H9 (cell line): ENCODE results near the gene RTL9. TPM values are rescaled to one million over a fixed set of nuclear protein-coding genes. Genes with fewer than 3 reads are reported as not detected.

Source experiments
- DNase-seq: peaks from one replicate; pipeline ENCODE4 v3.0.0-alpha.2; 2017
- H2AFZ ChIP-seq: one replicate; pipeline ENCODE4 v1.6.1; 2013; ENCODE audit warnings: mild to moderate bottlenecking, low read length, control low read depth, moderate library complexity
- H2AK5ac ChIP-seq: 2 replicates; pipeline ENCODE4 v1.6.1; 2013; ENCODE audit warnings: low read length, control low read depth, mixed read lengths; ENCODE audit not compliant: insufficient read length
- H2BK120ac ChIP-seq: one replicate; pipeline ENCODE4 v1.6.1; 2013; ENCODE audit warnings: low read depth, mild to moderate bottlenecking, low read length, control low read depth, inconsistent platforms; ENCODE audit not compliant: poor library complexity, severe bottlenecking
- H2BK12ac ChIP-seq: 2 replicates; pipeline ENCODE4 v1.6.1; 2013; ENCODE audit warnings: low read length, control low read depth, mixed read lengths, low read depth; ENCODE audit not compliant: insufficient read length
- H2BK15ac ChIP-seq: 2 replicates; pipeline ENCODE4 v1.6.1; 2013; ENCODE audit warnings: low read depth, low read length, control low read depth
- H2BK20ac ChIP-seq: one replicate; pipeline ENCODE4 v1.6.1; 2013; ENCODE audit warnings: low read depth, mild to moderate bottlenecking, low read length, control low read depth, inconsistent platforms; ENCODE audit not compliant: poor library complexity, severe bottlenecking
- H2BK5ac ChIP-seq: 2 replicates; pipeline ENCODE4 v1.6.1; 2013; ENCODE audit warnings: low read length, control low read depth, mixed read lengths; ENCODE audit not compliant: insufficient read length
- H3K14ac ChIP-seq: 2 replicates; pipeline ENCODE4 v1.6.1; 2013; ENCODE audit warnings: low read length, control low read depth; ENCODE audit not compliant: insufficient read depth
- H3K18ac ChIP-seq: 2 replicates; pipeline ENCODE4 v1.6.1; 2013; ENCODE audit warnings: low read depth, mild to moderate bottlenecking, mixed read lengths, low read length, control low read depth; ENCODE audit not compliant: insufficient read length
- H3K23ac ChIP-seq: 2 replicates; pipeline ENCODE4 v1.6.1; 2013; ENCODE audit warnings: low read length, control low read depth, mixed read lengths, low read depth; ENCODE audit not compliant: insufficient read length
- H3K23me2 ChIP-seq: 2 replicates; pipeline ENCODE4 v1.6.1; 2013; ENCODE audit warnings: low read depth, mild to moderate bottlenecking, mixed read lengths, low read length, control low read depth; ENCODE audit not compliant: insufficient read length, poor library complexity, severe bottlenecking
- H3K27ac ChIP-seq: 2 replicates; pipeline ENCODE4 v1.5.1; 2013; ENCODE audit warnings: low read length, control low read depth, mixed read lengths, low read depth; ENCODE audit not compliant: insufficient read length
- H3K27me3 ChIP-seq: 2 replicates; pipeline ENCODE4 v1.6.1; 2013; ENCODE audit warnings: low read length, control low read depth, inconsistent platforms; ENCODE audit not compliant: insufficient read depth
- H3K4ac ChIP-seq: 2 replicates; pipeline ENCODE4 v1.6.1; 2013; ENCODE audit warnings: low read depth, mild to moderate bottlenecking, control low read depth, inconsistent platforms, low read length, moderate library complexity
- H3K4me1 ChIP-seq: 2 replicates; pipeline ENCODE4 v1.6.1; 2013; ENCODE audit warnings: low read length, control low read depth, inconsistent platforms; ENCODE audit not compliant: insufficient read depth
- H3K4me2 ChIP-seq: 2 replicates; pipeline ENCODE4 v1.6.1; 2013; ENCODE audit warnings: low read length, control low read depth, mixed read lengths; ENCODE audit not compliant: insufficient read length, insufficient read depth
- H3K56ac ChIP-seq: 2 replicates; pipeline ENCODE4 v1.6.1; 2013; ENCODE audit warnings: low read depth, mild to moderate bottlenecking, mixed read lengths, low read length, control low read depth; ENCODE audit not compliant: insufficient read length
- H3K79me1 ChIP-seq: 2 replicates; pipeline ENCODE4 v1.6.1; 2013; ENCODE audit warnings: low read depth, mild to moderate bottlenecking, moderate library complexity, low read length, control low read depth, inconsistent platforms; ENCODE audit not compliant: insufficient read depth, poor library complexity, severe bottlenecking
- H3K79me2 ChIP-seq: 2 replicates; pipeline ENCODE4 v1.6.1; 2013; ENCODE audit warnings: low read length, control low read depth, inconsistent platforms; ENCODE audit not compliant: insufficient read depth
- H3K9ac ChIP-seq: 2 replicates; pipeline ENCODE4 v1.6.1; 2013; ENCODE audit warnings: low read length, control low read depth, mixed read lengths; ENCODE audit not compliant: insufficient read length; ENCODE audit errors: extremely low read depth
- H3K9me3 ChIP-seq: one replicate; pipeline ENCODE4 v1.6.1; 2013; ENCODE audit warnings: low read depth, low read length, inconsistent platforms; ENCODE audit not compliant: control insufficient read depth
- H3T11ph ChIP-seq: one replicate; pipeline ENCODE4 v1.6.1; 2013; ENCODE audit warnings: mild to moderate bottlenecking, low read length, control low read depth, inconsistent platforms
- H4K20me1 ChIP-seq: one replicate; pipeline ENCODE4 v1.6.1; 2013; ENCODE audit not compliant: control insufficient read depth, insufficient read length, insufficient read depth
- H4K5ac ChIP-seq: 2 replicates; pipeline ENCODE4 v1.6.1; 2013; ENCODE audit warnings: low read depth, mild to moderate bottlenecking, mixed read lengths, low read length, control low read depth; ENCODE audit not compliant: insufficient read length
- H4K8ac ChIP-seq: replicated peaks from 2 replicates; pipeline ENCODE4 v1.6.1; 2013; ENCODE audit warnings: low read length, control low read depth, mixed read lengths, low read depth; ENCODE audit not compliant: insufficient read length
- H4K91ac ChIP-seq: 2 replicates; pipeline ENCODE4 v1.6.1; 2013; ENCODE audit warnings: low read depth, mild to moderate bottlenecking, moderate library complexity, mixed read lengths, low read length, control low read depth; ENCODE audit not compliant: insufficient read length
- H3K27ac Mint-ChIP-seq, 3 experiments: 2 replicates in 2 of 3; 3 replicates in 1 of 3; pipeline ENCODE4 v1.8.0; 2020 to 2021; ENCODE audit warnings: mixed read lengths in 3 of 3, mild to moderate bottlenecking in 1 of 3, moderate library complexity in 1 of 3
- H3K27me3 Mint-ChIP-seq: 2 replicates; pipeline ENCODE4 v1.8.0; 2021; ENCODE audit warnings: low read depth, mild to moderate bottlenecking, moderate library complexity, mixed read lengths
- H3K36me3 Mint-ChIP-seq, 3 experiments: 2 replicates in 2 of 3; 3 replicates in 1 of 3; pipeline ENCODE4 v1.8.0; 2020 to 2021; ENCODE audit warnings: low read depth in 3 of 3, mixed read lengths in 3 of 3; ENCODE audit not compliant: insufficient read depth in 1 of 3
- H3K4me1 Mint-ChIP-seq, 2 experiments: 2 replicates each; pipeline ENCODE4 v1.8.0; 2020; ENCODE audit warnings: mixed read lengths in 2 of 2
- H3K4me3 Mint-ChIP-seq, 2 experiments: 2 replicates in 1 of 2; 3 replicates in 1 of 2; pipeline ENCODE4 v1.8.0; 2020 to 2021; ENCODE audit warnings: mild to moderate bottlenecking in 2 of 2, mixed read lengths in 2 of 2, moderate library complexity in 1 of 2
- H3K9me3 Mint-ChIP-seq, 2 experiments: 2 replicates in 1 of 2; 3 replicates in 1 of 2; pipeline ENCODE4 v1.8.0; 2020; ENCODE audit warnings: mild to moderate bottlenecking in 2 of 2, mixed read lengths in 2 of 2, moderate library complexity in 1 of 2
- WGBS: extraction: QIAGEN DNeasy Blood & Tissue Kit; methylation state at CpG from one replicate; pipeline ENCODE4 v1.1.7; 2013; ENCODE audit warnings: missing lambda C conversion rate, low lambda C conversion rate, mixed read lengths; ENCODE audit not compliant: insufficient read length; ENCODE audit errors: extremely low coverage; 5-methylcytosine and 5-hydroxymethylcytosine counted together
- total RNA-seq: library from RNA; stranded (reverse); gene quantifications from 2 replicates; pipeline ENCODE4 v1.2.1, GENCODE V29; 2021
- TF ChIP-seq, protein P1 (sequence below): fragments of 200-600 bp; sonication (generic); conservative IDR thresholded peaks from 3 replicates; pipeline ENCODE4 v1.8.0; 2021; ENCODE audit warnings: antibody characterized with exemption, mild to moderate bottlenecking

Gene RTL9
- total RNA-seq, 1 experiment from 2014 or later, result 0.13 TPM

DNA sequence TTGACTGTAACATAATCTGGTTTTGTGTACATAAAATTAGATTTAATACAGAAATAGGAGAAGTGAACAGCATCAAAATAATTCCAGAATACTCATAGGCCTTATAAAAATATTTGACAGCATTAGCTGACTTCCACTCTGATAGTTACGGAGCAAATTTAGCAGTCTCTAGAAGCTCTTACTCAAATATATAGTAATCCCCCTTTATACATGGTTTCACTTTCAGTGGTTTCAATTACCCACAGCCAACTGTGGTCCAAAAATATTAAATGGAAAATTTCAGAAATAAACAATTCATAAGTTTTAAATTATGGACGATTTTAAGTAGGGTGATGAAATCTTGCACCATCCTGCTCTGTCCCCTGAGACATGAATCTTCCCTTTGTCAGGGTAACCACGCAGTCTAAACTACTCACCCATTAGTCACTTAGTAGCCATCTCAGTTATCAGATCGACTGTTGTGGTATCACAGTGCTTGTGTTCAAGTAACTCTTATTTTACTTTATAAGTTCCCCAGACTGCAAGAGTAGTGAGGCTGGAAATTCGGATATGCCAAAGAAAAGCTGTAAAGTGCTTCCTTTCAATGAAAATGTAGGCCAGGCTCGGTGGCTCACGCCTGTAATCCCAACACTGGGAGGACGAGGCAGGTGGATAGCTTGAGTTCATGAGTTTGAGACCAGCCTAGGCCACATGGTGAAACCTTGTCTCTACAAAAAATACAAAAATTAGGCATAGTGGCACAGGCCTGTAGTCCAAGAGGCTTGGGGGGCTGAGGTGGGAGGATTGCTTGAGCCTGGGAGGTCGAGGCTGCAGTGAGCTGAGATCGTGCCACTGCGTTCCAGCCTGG, 17.2 kb upstream of the RTL9 start:
- H3K27ac ChIP-seq, result no peak overlapping the region
- Mint-ChIP-seq H3K4me3 (no peak overlapping the region), H3K4me1 (peaks cover 0 to 1% of the 10 kb centered on the region in 2 experiments; a peak in 1 of 4 replicates)

More for the DNA sequence above, 17.2 kb upstream of the RTL9 start:
- DNase-seq, result no peak
- no peaks in the 10 kb centered on the region for H3K79me1 ChIP-seq
- H3K18ac ChIP-seq, result no peak overlapping the region
- no peaks in the 10 kb centered on the region for H3K4me1 ChIP-seq
- H2AFZ ChIP-seq, result no peak overlapping the region
- no peak overlapping the region; a peak in 1 of 7 replicates for H3K27ac Mint-ChIP-seq
- no peak overlapping the region for H2AK5ac ChIP-seq
- no peak overlapping the region for H4K91ac ChIP-seq
- H4K5ac ChIP-seq, result no peak overlapping the region
- H3K27me3 ChIP-seq, result no peaks in the 10 kb centered on the region
- H2BK15ac ChIP-seq, result no peak overlapping the region
- WGBS, result no CpG with 5 or more reads among the region's 11 CpGs
- peaks cover 2 to 3% of the 10 kb centered on the region in 2 experiments; a peak in 1 of 5 replicates for H3K9me3 Mint-ChIP-seq
- no peak overlapping the region for H3T11ph ChIP-seq
- TF ChIP-seq, protein P1, sequence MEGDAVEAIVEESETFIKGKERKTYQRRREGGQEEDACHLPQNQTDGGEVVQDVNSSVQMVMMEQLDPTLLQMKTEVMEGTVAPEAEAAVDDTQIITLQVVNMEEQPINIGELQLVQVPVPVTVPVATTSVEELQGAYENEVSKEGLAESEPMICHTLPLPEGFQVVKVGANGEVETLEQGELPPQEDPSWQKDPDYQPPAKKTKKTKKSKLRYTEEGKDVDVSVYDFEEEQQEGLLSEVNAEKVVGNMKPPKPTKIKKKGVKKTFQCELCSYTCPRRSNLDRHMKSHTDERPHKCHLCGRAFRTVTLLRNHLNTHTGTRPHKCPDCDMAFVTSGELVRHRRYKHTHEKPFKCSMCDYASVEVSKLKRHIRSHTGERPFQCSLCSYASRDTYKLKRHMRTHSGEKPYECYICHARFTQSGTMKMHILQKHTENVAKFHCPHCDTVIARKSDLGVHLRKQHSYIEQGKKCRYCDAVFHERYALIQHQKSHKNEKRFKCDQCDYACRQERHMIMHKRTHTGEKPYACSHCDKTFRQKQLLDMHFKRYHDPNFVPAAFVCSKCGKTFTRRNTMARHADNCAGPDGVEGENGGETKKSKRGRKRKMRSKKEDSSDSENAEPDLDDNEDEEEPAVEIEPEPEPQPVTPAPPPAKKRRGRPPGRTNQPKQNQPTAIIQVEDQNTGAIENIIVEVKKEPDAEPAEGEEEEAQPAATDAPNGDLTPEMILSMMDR, result no peak
- no peaks in the 10 kb centered on the region for H4K20me1 ChIP-seq
- H3K4me2 ChIP-seq, result no peak overlapping the region
- H4K8ac ChIP-seq, result no peak overlapping the region
- no peaks in the 10 kb centered on the region for H3K23me2 ChIP-seq
- no peak overlapping the region for H3K23ac ChIP-seq
- no peak overlapping the region for H2BK120ac ChIP-seq
- no peaks in the 10 kb centered on the region for H3K9me3 ChIP-seq
- H3K27me3 Mint-ChIP-seq, result no peaks in the 10 kb centered on the region
- no peak overlapping the region for H3K56ac ChIP-seq
- H3K4ac ChIP-seq, result no peak overlapping the region
- H2BK12ac ChIP-seq, result no peak overlapping the region
- H3K79me2 ChIP-seq, result no peaks in the 10 kb centered on the region
- H3K14ac ChIP-seq, result no peak overlapping the region
- H2BK5ac ChIP-seq, result no peak overlapping the region
- H2BK20ac ChIP-seq, result no peak overlapping the region
- H3K9ac ChIP-seq, result no peak overlapping the region
- peaks cover 0 to 2% (median 0%) of the 10 kb centered on the region in 3 experiments; a peak in 1 of 7 replicates for H3K36me3 Mint-ChIP-seq
